Activated CD4-positive, alpha-beta T cell treated with anti-CD3 and anti-CD28 coated beads for 48 hours (primary cell): ENCODE results near the gene ARMC12.
A peak's percentile ranks its signal among the peaks of the same experiment; 100 is the strongest.
"Not testable (repeated sequence)": the region's sequence is repeated elsewhere in the genome, so short reads cannot be mapped to it uniquely, and the experiment has no call there.

Experiments
- DNase-seq: peaks from one replicate; pipeline ENCODE4 v3.0.0-alpha.2; 2020

The ARMC12 gene

DNA sequence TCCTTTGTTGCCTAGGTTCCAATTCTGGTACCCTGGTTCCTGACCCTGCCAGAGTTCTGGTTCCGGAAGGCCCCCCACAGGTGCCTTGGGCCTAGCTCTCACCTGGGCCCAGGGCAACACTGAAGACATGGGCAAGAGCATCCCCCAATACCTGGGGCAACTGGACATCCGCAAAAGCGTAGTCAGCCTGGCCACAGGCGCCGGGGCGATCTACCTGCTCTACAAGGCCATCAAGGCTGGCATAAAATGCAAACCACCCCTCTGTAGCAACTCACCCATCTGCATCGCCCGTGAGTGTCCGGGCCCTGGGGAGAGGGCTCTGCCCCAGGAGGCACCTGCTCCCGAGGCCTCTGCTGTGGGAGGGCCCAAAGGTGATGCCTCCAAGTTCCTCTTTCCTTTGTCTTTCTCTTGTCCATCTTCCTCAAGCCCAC lies at the start of gene ARMC12:
TSS of gene ARMC12 (plus strand) at position 51 of the 431 bp plus-strand sequence. CDS start at position 128, 77 bp downstream.
- DNase-seq: no peak

DNA sequence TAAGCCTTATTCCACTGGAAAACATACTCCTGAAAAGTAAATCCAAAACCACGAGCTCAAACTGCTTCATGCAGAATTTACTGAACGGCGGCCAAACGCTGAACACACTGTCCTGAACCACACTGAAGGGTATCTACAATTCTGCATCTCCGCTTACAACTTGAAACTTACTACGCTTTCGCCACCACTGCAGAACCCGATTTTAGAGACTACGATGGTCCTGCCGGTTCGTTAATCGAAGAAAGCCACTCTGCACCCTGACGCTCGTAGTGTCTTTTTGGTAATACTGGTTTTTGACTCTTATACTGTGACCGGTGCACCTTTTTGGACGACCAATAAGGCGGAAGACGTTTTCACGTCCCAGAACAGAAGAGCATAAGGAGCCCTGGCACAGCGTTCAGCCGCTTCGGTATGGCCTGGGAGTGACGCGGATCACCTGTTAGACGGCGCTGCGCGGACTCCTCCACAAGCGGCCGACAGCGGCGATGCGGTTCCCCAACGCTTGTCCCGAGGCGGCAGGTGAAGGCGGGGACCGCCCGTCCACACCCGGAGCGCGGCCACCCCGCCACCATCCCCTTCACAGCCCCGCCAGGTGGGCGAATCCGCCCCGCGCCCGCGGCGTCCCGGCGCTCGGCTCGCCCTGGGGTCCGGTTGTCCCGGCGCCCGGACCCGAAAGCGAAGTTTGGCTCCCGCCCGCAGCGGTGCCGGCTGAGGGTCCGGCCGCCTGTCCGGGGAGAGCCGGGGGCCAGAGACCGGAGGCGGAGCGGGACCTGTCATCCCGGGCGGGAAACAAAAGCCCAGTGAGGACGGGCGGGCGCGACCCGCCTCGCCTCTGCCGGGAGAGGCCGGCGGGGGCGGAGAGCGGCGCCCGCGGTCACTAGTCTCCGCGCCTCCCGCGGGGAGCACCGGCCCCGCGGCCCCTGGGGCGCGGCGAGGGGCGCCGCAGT lies 48.9 kb upstream of the ARMC12 start:
- peak; percentile 77 for DNase-seq

- peak; percentile 95 for DNase-seq
Measured at GRCh38 chr6:35688605-35689322, 48.1 kb upstream of the ARMC12 start, which contains the start of gene FKBP5. Gene FKBP5, minus strand, starts transcription at chr6:35688915. Its CDS starts 46,091 bp downstream, at chr6:35642824.

GRCh38 chr6:35690006-35690405 lies 46.8 kb upstream of the ARMC12 start:
- DNase-seq: not testable (repeated sequence)

- DNase-seq: no peak
Measured at GRCh38 chr6:35690484-35690883, 46.3 kb upstream of the ARMC12 start.

DNA sequence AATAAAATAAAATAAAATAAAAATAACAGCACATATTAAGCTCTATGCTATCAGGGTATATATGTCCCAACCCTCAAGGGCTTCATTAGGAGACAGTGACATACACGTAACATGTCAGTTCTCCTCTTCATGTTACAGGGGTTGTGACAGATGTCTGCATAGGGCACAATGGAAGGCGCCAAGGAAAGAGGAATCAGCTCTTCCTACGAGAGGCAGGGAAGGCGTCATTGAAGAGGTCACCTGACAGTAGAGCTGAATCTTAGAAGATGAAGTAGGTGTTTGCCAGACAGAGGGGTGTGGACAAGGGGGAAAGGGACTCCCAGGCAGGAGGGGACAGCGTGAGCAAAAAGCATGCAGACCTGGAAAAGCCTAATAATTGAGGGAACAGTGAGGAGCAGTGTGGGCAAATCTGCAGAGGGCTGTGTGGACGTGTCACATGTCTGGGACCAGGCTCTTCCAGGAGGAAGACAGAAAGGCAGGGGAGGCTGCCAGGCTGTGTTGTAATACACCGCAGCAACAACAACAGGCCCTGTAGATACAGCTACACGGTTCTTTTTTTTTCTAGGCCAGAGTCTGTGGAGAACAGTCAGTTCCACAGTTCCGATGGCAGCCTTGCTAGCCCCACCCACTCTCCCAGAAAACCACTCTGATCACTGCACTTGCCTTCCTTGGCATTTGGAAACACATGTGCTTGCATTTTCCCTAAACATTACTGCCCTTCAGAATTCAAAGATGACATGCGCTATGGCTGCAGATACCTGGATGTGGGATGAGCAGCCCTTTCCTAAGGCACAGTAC lies 45.6 kb upstream of the ARMC12 start:
- DNase-seq: no peak

GRCh38 chr6:35694462-35694861 lies 42.4 kb upstream of the ARMC12 start:
- no peak for DNase-seq

- DNase-seq: not testable (repeated sequence)
Measured at GRCh38 chr6:35698430-35698829, 38.4 kb upstream of the ARMC12 start.

DNA sequence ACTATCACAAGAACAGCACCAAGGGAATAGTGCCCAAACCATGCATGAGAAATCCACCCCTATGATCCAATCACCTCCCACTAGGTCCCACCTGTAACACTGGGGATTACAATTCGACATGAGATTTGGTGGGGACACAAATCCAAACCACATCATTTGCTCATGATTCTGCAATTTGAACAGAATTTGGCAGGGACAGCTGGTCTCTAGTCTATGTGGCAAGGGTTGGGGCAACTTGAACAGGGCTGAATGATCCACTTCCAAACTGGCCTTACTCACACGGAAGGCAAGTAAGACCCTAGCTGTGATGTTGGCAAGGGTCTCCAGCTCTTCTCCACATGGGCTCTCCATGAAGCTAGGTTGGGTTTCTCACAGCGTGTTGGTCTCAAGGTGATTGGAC lies 38.0 kb upstream of the ARMC12 start:
- DNase-seq: no peak

DNA sequence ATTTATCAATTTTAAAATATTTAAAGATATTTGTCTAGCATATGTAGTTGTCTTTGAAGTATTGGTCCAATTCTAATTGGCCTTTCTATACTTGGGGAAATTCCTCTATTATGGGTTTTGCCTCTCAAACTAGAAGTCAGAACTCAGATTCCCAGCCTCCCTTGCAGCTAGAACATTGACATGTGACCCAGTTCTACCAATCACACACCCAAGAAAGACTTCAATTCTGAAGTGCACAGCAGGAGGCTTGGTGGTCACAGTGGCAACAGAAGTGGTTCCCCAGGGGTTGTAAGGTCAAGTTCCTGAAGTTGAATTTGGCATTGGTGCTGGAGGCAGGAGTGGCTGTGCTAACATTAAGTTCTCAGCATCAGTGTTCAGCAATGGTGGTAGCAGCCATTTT lies 33.3 kb upstream of the ARMC12 start:
- DNase-seq: no peak

DNA sequence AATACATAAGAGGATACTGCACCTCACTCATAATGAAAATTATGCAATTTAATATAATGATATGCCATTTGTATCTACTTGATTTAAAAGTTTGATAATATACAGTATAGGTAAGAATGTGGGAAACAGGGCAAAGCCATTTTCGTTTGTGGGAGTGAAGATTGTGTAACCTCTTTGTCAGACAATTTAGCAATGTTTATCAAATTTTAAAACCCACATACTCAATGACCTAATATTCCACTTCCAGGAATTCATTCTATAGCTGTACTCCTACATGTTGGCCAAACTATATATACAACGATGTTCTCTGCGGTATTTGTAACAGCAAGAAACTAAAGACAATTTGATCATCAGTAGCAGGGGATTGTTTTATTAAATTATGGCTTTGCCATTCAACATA lies 30.4 kb upstream of the ARMC12 start:
- DNase-seq: no peak

GRCh38 chr6:35707714-35708407 lies 29.0 kb upstream of the ARMC12 start:
- no peak for DNase-seq

- no peak for DNase-seq
Measured at GRCh38 chr6:35708585-35708984, 28.2 kb upstream of the ARMC12 start.

GRCh38 chr6:35710241-35710847 lies 26.5 kb upstream of the ARMC12 start:
- DNase-seq: peak; percentile 68

- DNase-seq: no peak
Measured at GRCh38 chr6:35711731-35712130, 25.1 kb upstream of the ARMC12 start.

- DNase-seq: no peak
Measured at GRCh38 chr6:35713006-35713767, 23.6 kb upstream of the ARMC12 start.

- no peak for DNase-seq
Measured at GRCh38 chr6:35716798-35717197, 20.0 kb upstream of the ARMC12 start.

DNA sequence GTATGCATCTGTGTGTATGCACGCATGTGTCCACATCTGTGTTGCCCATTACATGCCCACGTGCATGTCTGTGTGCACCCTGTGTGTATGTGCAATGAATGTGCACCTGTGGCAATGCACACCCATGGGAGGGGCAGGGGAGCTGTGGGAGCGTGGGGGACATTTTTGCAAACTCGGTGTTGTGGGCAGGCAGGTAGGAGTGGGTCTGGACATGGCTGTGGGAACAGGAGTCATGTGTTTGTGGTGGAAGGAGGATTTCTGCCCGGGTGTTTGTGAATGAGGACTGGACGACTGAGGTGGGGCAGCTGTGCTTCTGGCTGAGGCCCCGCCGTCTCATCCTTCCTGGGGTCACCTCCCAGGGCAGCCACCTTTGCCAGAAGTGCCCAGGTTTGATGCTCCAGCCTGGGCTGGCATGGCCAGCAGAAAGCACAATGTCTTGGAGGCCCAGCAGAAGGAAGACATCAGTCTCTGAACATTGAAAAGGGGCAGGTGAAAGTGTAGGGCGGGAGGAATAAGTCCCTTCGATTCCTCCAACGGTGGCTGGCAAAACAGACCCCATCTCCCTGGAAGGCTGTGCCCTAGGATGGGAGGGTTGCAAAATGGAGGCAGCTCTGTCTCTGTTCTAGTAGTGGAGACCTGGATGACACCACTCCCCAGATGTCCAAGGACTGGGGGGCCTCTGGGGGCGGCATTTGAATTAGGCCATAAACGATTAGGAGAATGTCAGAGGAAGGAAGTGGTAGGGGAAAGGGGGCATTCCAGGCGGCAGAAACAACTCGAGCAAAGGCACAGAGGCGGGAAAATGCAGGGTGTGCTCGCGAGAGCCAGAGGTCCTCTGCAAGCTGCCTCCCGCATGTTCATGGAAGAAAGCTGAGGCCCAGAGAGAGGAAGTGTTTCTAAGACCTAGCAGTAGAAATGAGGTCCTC lies 19.1 kb upstream of the ARMC12 start:
- no peak for DNase-seq

GRCh38 chr6:35718375-35718736 lies 18.5 kb upstream of the ARMC12 start:
- DNase-seq: no peak

- peak; percentile 67 for DNase-seq
Measured at GRCh38 chr6:35718911-35719381, 17.9 kb upstream of the ARMC12 start.
